ENCODE data around the gene NTM. TPM values are rescaled to one million over a fixed set of nuclear protein-coding genes. Genes with fewer than 3 reads are reported as not detected.
A peak's percentile ranks its signal among the peaks of the same experiment; 100 is the strongest.

The NTM gene
- total and polyA plus RNA-seq, 2 donors (not counting 1 experiment from before 2014, with no cell fraction given), result 12.3 to 28.6 TPM

DNA sequence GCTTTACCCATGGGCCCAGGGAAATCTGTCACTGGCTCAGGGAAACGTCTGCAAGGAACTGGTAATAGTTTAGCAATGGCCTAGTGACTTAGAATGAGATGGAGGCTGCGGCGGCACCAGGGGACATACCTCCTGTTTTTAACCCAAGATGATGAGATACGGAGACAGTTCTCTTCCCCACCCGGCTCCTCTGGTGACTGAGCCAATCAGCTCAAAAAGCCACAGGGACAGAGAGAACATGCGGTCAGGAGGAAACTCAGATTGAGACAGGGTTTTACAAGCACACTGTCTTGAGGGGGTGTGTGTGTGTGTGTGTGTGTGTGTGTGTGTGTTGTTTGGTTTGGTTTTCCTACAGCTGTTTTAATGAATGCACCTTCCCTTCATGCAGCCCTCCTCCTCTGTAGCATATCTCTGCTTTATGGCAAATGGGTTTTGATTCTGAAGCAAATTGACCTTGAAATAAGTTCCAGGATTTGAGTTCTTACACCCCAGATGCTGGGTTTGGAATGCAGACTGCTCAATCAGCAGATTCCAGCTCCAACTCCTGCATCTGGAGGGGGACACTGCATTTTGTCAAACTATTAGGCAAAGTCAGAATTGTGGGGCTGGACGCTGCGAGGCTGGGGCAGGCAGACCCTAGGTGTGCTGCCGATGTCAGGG, 246.2 kb downstream of the NTM start:
- Histone ChIP-seq H3K4me2 (ENCODE audit: extremely low read depth, insufficient read depth, low read length) (no peak overlapping the region), H3K27ac (ENCODE audit: insufficient read depth, low read length) (no peak overlapping the region), H4K20me1 (ENCODE audit: control insufficient read depth, extremely low read depth, insufficient read depth, low read length) (no peaks in the 10 kb centered on the region), H2AFZ (ENCODE audit: low read length) (no peak overlapping the region), H3K27me3 (ENCODE audit: control insufficient read depth, insufficient read depth, low read length) (no peaks in the 10 kb centered on the region), H3K36me3 (ENCODE audit: control insufficient read depth, insufficient read depth, low read length) (no peaks in the 10 kb centered on the region), H3K4me1 (ENCODE audit: control insufficient read depth, extremely low read depth, insufficient read depth, low read length) (no peaks in the 10 kb centered on the region), H3K4me3 (replicated peaks in 1 of 4; ENCODE audit: control extremely low read depth in 1 of 4, insufficient read depth in 1 of 4, low read depth in 3 of 4, low read length in 4 of 4) (no peak overlapping the region), H3K9ac (ENCODE audit: insufficient read depth, low read length) (no peak overlapping the region), H3K79me2 (ENCODE audit: control insufficient read depth, insufficient read depth, low read length) (no peaks in the 10 kb centered on the region), H3K9me3 (ENCODE audit: control insufficient read depth, insufficient read depth, low read depth, low read length) (no peaks in the 10 kb centered on the region)
- no peak for DNase-seq (ENCODE audit: low read depth in 2 of 2)
- TF ChIP-seq, protein P1, sequence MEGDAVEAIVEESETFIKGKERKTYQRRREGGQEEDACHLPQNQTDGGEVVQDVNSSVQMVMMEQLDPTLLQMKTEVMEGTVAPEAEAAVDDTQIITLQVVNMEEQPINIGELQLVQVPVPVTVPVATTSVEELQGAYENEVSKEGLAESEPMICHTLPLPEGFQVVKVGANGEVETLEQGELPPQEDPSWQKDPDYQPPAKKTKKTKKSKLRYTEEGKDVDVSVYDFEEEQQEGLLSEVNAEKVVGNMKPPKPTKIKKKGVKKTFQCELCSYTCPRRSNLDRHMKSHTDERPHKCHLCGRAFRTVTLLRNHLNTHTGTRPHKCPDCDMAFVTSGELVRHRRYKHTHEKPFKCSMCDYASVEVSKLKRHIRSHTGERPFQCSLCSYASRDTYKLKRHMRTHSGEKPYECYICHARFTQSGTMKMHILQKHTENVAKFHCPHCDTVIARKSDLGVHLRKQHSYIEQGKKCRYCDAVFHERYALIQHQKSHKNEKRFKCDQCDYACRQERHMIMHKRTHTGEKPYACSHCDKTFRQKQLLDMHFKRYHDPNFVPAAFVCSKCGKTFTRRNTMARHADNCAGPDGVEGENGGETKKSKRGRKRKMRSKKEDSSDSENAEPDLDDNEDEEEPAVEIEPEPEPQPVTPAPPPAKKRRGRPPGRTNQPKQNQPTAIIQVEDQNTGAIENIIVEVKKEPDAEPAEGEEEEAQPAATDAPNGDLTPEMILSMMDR (conservative IDR thresholded peaks at IDR 0.05 in 1 of 2, IDR thresholded peaks at IDR 0.05 in 1 of 2; ENCODE audit: low read depth in 1 of 2, low read length in 2 of 2), result no peak
- TF ChIP-seq EZH2 (IDR thresholded peaks at IDR 0.05; ENCODE audit: low read length, missing control alignments), result no peak

DNA sequence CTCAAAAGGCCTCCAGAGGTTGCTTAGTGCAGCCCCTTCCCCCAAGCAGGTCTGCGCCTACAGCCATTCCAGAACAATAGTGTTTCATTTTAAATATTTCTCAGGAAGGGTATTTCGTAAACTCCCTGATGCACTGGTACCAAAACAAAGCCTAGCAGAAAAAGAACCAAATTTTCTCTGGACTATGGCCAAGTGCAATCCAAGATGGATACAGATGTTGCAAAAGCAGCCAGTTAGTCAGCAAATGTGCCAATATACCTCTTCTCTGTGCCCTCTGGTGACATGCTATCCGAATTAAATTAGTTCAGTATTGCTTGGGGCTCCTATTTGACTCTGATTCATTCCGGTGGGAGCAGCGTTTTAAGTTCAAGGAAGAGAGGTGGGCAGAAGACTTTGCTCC, 247.8 kb downstream of the NTM start:
- Histone ChIP-seq H2AFZ (ENCODE audit: low read length) (no peak overlapping the region), H3K36me3 (ENCODE audit: control insufficient read depth, insufficient read depth, low read length) (no peaks in the 10 kb centered on the region), H4K20me1 (ENCODE audit: control insufficient read depth, extremely low read depth, insufficient read depth, low read length) (no peaks in the 10 kb centered on the region), H3K4me3 (replicated peaks in 1 of 4; ENCODE audit: control extremely low read depth in 1 of 4, insufficient read depth in 1 of 4, low read depth in 3 of 4, low read length in 4 of 4) (no peak overlapping the region), H3K4me2 (ENCODE audit: extremely low read depth, insufficient read depth, low read length) (no peak overlapping the region), H3K9ac (ENCODE audit: insufficient read depth, low read length) (no peak overlapping the region), H3K79me2 (ENCODE audit: control insufficient read depth, insufficient read depth, low read length) (no peaks in the 10 kb centered on the region), H3K27ac (ENCODE audit: insufficient read depth, low read length) (no peak overlapping the region), H3K27me3 (ENCODE audit: control insufficient read depth, insufficient read depth, low read length) (no peaks in the 10 kb centered on the region), H3K9me3 (ENCODE audit: control insufficient read depth, insufficient read depth, low read depth, low read length) (no peaks in the 10 kb centered on the region), H3K4me1 (ENCODE audit: control insufficient read depth, extremely low read depth, insufficient read depth, low read length) (no peaks in the 10 kb centered on the region)
- peak in 1 of 2 donors; percentile 49 for DNase-seq (ENCODE audit: low read depth in 2 of 2)
- TF ChIP-seq EZH2 (IDR thresholded peaks at IDR 0.05; ENCODE audit: low read length, missing control alignments), result no peak
- TF ChIP-seq, protein P1 (conservative IDR thresholded peaks at IDR 0.05 in 1 of 2, IDR thresholded peaks at IDR 0.05 in 1 of 2; ENCODE audit: low read depth in 1 of 2, low read length in 2 of 2), result no peak

DNA sequence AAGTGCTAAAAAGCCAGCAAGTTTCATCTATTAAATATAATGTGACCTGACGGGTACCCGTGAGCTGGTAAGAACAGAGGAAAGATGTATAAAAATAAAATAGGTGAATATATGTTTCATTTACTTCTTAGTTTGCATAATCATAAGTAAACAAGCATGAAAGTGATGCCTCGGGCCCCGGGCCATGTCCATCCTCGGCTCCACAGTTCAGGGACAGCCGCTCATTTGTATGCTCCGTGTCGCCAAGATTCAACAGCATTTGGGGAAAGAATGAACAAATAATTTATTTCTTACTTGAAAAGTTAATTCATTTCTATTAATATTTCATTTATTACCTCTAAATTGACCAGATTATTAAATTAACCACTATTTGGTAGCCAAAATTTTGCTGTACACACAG, 251.8 kb downstream of the NTM start:
- H3K4me2 ChIP-seq (ENCODE audit: extremely low read depth, insufficient read depth, low read length), result no peak overlapping the region
- no peaks in the 10 kb centered on the region for H3K9me3 ChIP-seq (ENCODE audit: control insufficient read depth, insufficient read depth, low read depth, low read length)
- H4K20me1 ChIP-seq (ENCODE audit: control insufficient read depth, extremely low read depth, insufficient read depth, low read length), result no peaks in the 10 kb centered on the region
- no peaks in the 10 kb centered on the region for H3K79me2 ChIP-seq (ENCODE audit: control insufficient read depth, insufficient read depth, low read length)
- H3K27ac ChIP-seq (ENCODE audit: insufficient read depth, low read length), result no peak overlapping the region
- no peak overlapping the region for H3K9ac ChIP-seq (ENCODE audit: insufficient read depth, low read length)
- H3K36me3 ChIP-seq (ENCODE audit: control insufficient read depth, insufficient read depth, low read length), result no peaks in the 10 kb centered on the region
- H3K4me3 ChIP-seq (replicated peaks in 1 of 4; ENCODE audit: control extremely low read depth in 1 of 4, insufficient read depth in 1 of 4, low read depth in 3 of 4, low read length in 4 of 4), result no peak overlapping the region
- TF ChIP-seq, protein P1 (conservative IDR thresholded peaks at IDR 0.05 in 1 of 2, IDR thresholded peaks at IDR 0.05 in 1 of 2; ENCODE audit: low read depth in 1 of 2, low read length in 2 of 2), result no peak
- TF ChIP-seq EZH2 (IDR thresholded peaks at IDR 0.05; ENCODE audit: low read length, missing control alignments), result no peak
- DNase-seq (ENCODE audit: low read depth in 2 of 2), result no peak
- no peak overlapping the region for H2AFZ ChIP-seq (ENCODE audit: low read length)
- H3K4me1 ChIP-seq (ENCODE audit: control insufficient read depth, extremely low read depth, insufficient read depth, low read length), result no peaks in the 10 kb centered on the region
- no peaks in the 10 kb centered on the region for H3K27me3 ChIP-seq (ENCODE audit: control insufficient read depth, insufficient read depth, low read length)
